ENCODE data around the gene CPT2.

DNA sequence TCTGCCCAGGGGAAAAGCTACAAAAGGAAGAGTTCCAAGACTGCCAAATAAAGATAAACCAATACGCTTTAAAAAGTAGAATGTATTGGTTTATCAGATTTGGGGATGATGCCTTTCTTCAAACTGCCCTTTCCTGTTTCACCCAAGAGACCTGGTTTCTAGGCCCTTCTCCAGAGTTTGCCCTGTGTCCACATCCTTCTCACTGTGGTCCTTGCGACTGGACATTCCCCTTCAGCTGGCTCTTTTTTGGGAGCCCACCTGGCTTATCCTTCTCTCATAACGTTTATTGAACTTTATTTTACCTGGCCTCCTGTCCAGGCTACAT lies 24.3 kb downstream of the CPT2 start:
- TF ChIP-seq POLR2A (IDR thresholded peaks at IDR 0.05; ENCODE audit: extremely low read depth, insufficient read length): no peak
- TF ChIP-seq, protein P1, sequence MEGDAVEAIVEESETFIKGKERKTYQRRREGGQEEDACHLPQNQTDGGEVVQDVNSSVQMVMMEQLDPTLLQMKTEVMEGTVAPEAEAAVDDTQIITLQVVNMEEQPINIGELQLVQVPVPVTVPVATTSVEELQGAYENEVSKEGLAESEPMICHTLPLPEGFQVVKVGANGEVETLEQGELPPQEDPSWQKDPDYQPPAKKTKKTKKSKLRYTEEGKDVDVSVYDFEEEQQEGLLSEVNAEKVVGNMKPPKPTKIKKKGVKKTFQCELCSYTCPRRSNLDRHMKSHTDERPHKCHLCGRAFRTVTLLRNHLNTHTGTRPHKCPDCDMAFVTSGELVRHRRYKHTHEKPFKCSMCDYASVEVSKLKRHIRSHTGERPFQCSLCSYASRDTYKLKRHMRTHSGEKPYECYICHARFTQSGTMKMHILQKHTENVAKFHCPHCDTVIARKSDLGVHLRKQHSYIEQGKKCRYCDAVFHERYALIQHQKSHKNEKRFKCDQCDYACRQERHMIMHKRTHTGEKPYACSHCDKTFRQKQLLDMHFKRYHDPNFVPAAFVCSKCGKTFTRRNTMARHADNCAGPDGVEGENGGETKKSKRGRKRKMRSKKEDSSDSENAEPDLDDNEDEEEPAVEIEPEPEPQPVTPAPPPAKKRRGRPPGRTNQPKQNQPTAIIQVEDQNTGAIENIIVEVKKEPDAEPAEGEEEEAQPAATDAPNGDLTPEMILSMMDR (IDR thresholded peaks at IDR 0.05; ENCODE audit: low read depth, low read length): no peak

All from NB4 (cell line).